Measurements from ENCODE around the gene H6PD. TPM values are rescaled to one million over a fixed set of nuclear protein-coding genes. Genes with fewer than 3 reads are reported as not detected.

The H6PD gene
- polyA plus RNA-seq, 1 donor (not counting 4 experiments of a cell fraction or from before 2014, with no cell fraction given) = 3.3 TPM

- Histone ChIP-seq H3K4me3 (ENCODE audit: control insufficient read depth in 2 of 3, extremely low read depth in 1 of 3, insufficient read depth in 2 of 3, low read depth in 1 of 3, low read length in 3 of 3) (no peak overlapping the region), H4K20me1 (ENCODE audit: control insufficient read depth, extremely low read depth, insufficient read depth, low read length) (peaks cover 6% of the 10 kb centered on the region), H3K4me2 (ENCODE audit: control insufficient read depth, extremely low read depth, insufficient read depth, low read depth, low read length) (no peak overlapping the region), H3K36me3 (ENCODE audit: control insufficient read depth in 2 of 2, extremely low read depth in 1 of 2, insufficient read depth in 2 of 2, low read length in 2 of 2) (peaks cover 3 to 10% of the 10 kb centered on the region in 2 experiments), H3K9me1 (ENCODE audit: control insufficient read depth, extremely low read depth, insufficient read depth, low read length) (no peaks in the 10 kb centered on the region), H3K27ac (ENCODE audit: control insufficient read depth, insufficient read depth, low read length) (no peak overlapping the region), H3K9ac (ENCODE audit: control insufficient read depth, extremely low read depth, insufficient read depth, low read length) (no peak overlapping the region), H3K9me3 (ENCODE audit: control insufficient read depth, low read depth, low read length) (no peaks in the 10 kb centered on the region), H3K4me1 (ENCODE audit: control insufficient read depth, extremely low read depth, insufficient read depth, low read length) (peaks cover 27% of the 10 kb centered on the region), H3K27me3 (ENCODE audit: control insufficient read depth, extremely low read depth, insufficient read depth, low read length) (no peaks in the 10 kb centered on the region), H3K79me2 (ENCODE audit: control insufficient read depth, insufficient read depth, low read length) (peaks cover 73% of the 10 kb centered on the region), H2AFZ (ENCODE audit: control insufficient read depth, low read length) (no peak overlapping the region)
- DNase-seq (ENCODE audit: low read depth, low spot score) (no peak), FAIRE-seq (no peak)
- dilution Hi-C loops (cut with MboI; ENCODE audit: extremely low pct_ligation_motif_present, low sequenced_read_pairs) = no loop called here
- TF ChIP-seq EZH2 (IDR thresholded peaks at IDR 0.05; ENCODE audit: low read length) (no peak), CTCF (optimal IDR thresholded peaks at IDR 0.05 in 1 of 3, IDR thresholded peaks at IDR 0.05 in 1 of 3, conservative IDR thresholded peaks at IDR 0.05 in 1 of 3; ENCODE audit: extremely low read depth in 1 of 3, insufficient read depth in 2 of 3, low read length in 3 of 3) (no peak)
Measured at GRCh38 chr1:9314711-9315379, 80.3 kb downstream of the H6PD start.

GRCh38 chr1:9315411-9316079 is 81.0 kb downstream of the H6PD start:
- peaks cover 72% of the 10 kb centered on the region for H3K79me2 ChIP-seq (ENCODE audit: control insufficient read depth, insufficient read depth, low read length)
- no peaks in the 10 kb centered on the region for H3K9me3 ChIP-seq (ENCODE audit: control insufficient read depth, low read depth, low read length)
- peak; percentile 66 for FAIRE-seq
- H3K9me1 ChIP-seq (ENCODE audit: control insufficient read depth, extremely low read depth, insufficient read depth, low read length) = no peaks in the 10 kb centered on the region
- H3K4me3 ChIP-seq (ENCODE audit: control insufficient read depth in 2 of 3, extremely low read depth in 1 of 3, insufficient read depth in 2 of 3, low read depth in 1 of 3, low read length in 3 of 3) = no peak overlapping the region
- peak overlapping the region; percentile 61 for H3K9ac ChIP-seq (ENCODE audit: control insufficient read depth, extremely low read depth, insufficient read depth, low read length)
- H2AFZ ChIP-seq (ENCODE audit: control insufficient read depth, low read length) = no peak overlapping the region
- no peaks in the 10 kb centered on the region for H3K27me3 ChIP-seq (ENCODE audit: control insufficient read depth, extremely low read depth, insufficient read depth, low read length)
- dilution Hi-C loops (cut with MboI; ENCODE audit: extremely low pct_ligation_motif_present, low sequenced_read_pairs) = no loop called here
- peaks cover 28% of the 10 kb centered on the region for H3K4me1 ChIP-seq (ENCODE audit: control insufficient read depth, extremely low read depth, insufficient read depth, low read length)
- peaks cover 6% of the 10 kb centered on the region for H4K20me1 ChIP-seq (ENCODE audit: control insufficient read depth, extremely low read depth, insufficient read depth, low read length)
- H3K27ac ChIP-seq (ENCODE audit: control insufficient read depth, insufficient read depth, low read length) = peak overlapping the region; percentile 58
- H3K4me2 ChIP-seq (ENCODE audit: control insufficient read depth, extremely low read depth, insufficient read depth, low read depth, low read length) = peak overlapping the region; percentile 27
- no peak for TF ChIP-seq EZH2 (IDR thresholded peaks at IDR 0.05; ENCODE audit: low read length)
- no peak for TF ChIP-seq CTCF (optimal IDR thresholded peaks at IDR 0.05 in 1 of 3, IDR thresholded peaks at IDR 0.05 in 1 of 3, conservative IDR thresholded peaks at IDR 0.05 in 1 of 3; ENCODE audit: extremely low read depth in 1 of 3, insufficient read depth in 2 of 3, low read length in 3 of 3)
- no peak for DNase-seq (ENCODE audit: low read depth, low spot score)
- H3K36me3 ChIP-seq (ENCODE audit: control insufficient read depth in 2 of 2, extremely low read depth in 1 of 2, insufficient read depth in 2 of 2, low read length in 2 of 2) = peaks cover 3 to 10% of the 10 kb centered on the region in 2 experiments

Data from keratinocyte (primary cell).